ENCODE measurements around the gene PLA2G10. TPM values are rescaled to one million over a fixed set of nuclear protein-coding genes. Genes with fewer than 3 reads are reported as not detected.

Gene PLA2G10
- total and polyA plus RNA-seq, 2 donors (not counting 1 experiment from before 2014, with no cell fraction given) = not detected

- Histone ChIP-seq H3K9ac (ENCODE audit: insufficient read depth, low read length) (peak within 1 kb of the TSS; percentile 86), H3K27me3 (ENCODE audit: control insufficient read depth, insufficient read depth, low read length) (no peaks in the 10 kb centered on the region), H3K36me3 (ENCODE audit: control insufficient read depth, insufficient read depth, low read length) (no peaks in the 10 kb centered on the region), H3K4me2 (ENCODE audit: extremely low read depth, insufficient read depth, low read length) (peak within 1 kb of the TSS; percentile 92), H2AFZ (ENCODE audit: low read length) (peak within 1 kb of the TSS; percentile 91), H4K20me1 (ENCODE audit: control insufficient read depth, extremely low read depth, insufficient read depth, low read length) (no peaks in the 10 kb centered on the region), H3K4me3 (replicated peaks in 1 of 4; ENCODE audit: control extremely low read depth in 1 of 4, insufficient read depth in 1 of 4, low read depth in 3 of 4, low read length in 4 of 4) (peak within 1 kb of the TSS; percentile 69 to 93 (median 84)), H3K9me3 (ENCODE audit: control insufficient read depth, insufficient read depth, low read depth, low read length) (no peaks in the 10 kb centered on the region), H3K4me1 (ENCODE audit: control insufficient read depth, extremely low read depth, insufficient read depth, low read length) (peaks cover 6% of the 10 kb centered on the region), H3K79me2 (ENCODE audit: control insufficient read depth, insufficient read depth, low read length) (peaks cover 32% of the 10 kb centered on the region), H3K27ac (ENCODE audit: insufficient read depth, low read length) (peak within 1 kb of the TSS; percentile 94)
- no peak for TF ChIP-seq CTCF (conservative IDR thresholded peaks at IDR 0.05 in 1 of 2, IDR thresholded peaks at IDR 0.05 in 1 of 2; ENCODE audit: low read depth in 1 of 2, low read length in 2 of 2)
- no peak for TF ChIP-seq EZH2 (IDR thresholded peaks at IDR 0.05; ENCODE audit: low read length, missing control alignments)
- DNase-seq (ENCODE audit: low read depth in 2 of 2) = peak; percentile 95 to 97
Observed at GRCh38 chr16:14629919-14630619, 64.0 kb downstream of the PLA2G10 start, which contains the start of gene PARN. PARN (minus strand) TSS chr16:14630260; CDS start chr16:14630125, 135 bp downstream.

GRCh38 chr16:14629612-14629918 lies 64.5 kb downstream of the PLA2G10 start:
- Histone ChIP-seq H3K79me2 (ENCODE audit: control insufficient read depth, insufficient read depth, low read length) (peaks cover 27% of the 10 kb centered on the region), H2AFZ (ENCODE audit: low read length) (peak overlapping the region; percentile 42), H4K20me1 (ENCODE audit: control insufficient read depth, extremely low read depth, insufficient read depth, low read length) (no peaks in the 10 kb centered on the region), H3K9ac (ENCODE audit: insufficient read depth, low read length) (peak overlapping the region; percentile 86), H3K27ac (ENCODE audit: insufficient read depth, low read length) (peak overlapping the region; percentile 94), H3K36me3 (ENCODE audit: control insufficient read depth, insufficient read depth, low read length) (no peaks in the 10 kb centered on the region), H3K4me2 (ENCODE audit: extremely low read depth, insufficient read depth, low read length) (peak overlapping the region; percentile 92), H3K4me3 (replicated peaks in 1 of 4; ENCODE audit: control extremely low read depth in 1 of 4, insufficient read depth in 1 of 4, low read depth in 3 of 4, low read length in 4 of 4) (peak overlapping the region; percentile 69 to 93 (median 84)), H3K9me3 (ENCODE audit: control insufficient read depth, insufficient read depth, low read depth, low read length) (no peaks in the 10 kb centered on the region), H3K4me1 (ENCODE audit: control insufficient read depth, extremely low read depth, insufficient read depth, low read length) (peaks cover 6% of the 10 kb centered on the region), H3K27me3 (ENCODE audit: control insufficient read depth, insufficient read depth, low read length) (no peaks in the 10 kb centered on the region)
- no peak for TF ChIP-seq CTCF (conservative IDR thresholded peaks at IDR 0.05 in 1 of 2, IDR thresholded peaks at IDR 0.05 in 1 of 2; ENCODE audit: low read depth in 1 of 2, low read length in 2 of 2)
- TF ChIP-seq EZH2 (IDR thresholded peaks at IDR 0.05; ENCODE audit: low read length, missing control alignments) = no peak
- DNase-seq (ENCODE audit: low read depth in 2 of 2) = peak in 1 of 2 donors; percentile 5

- peaks cover 21% of the 10 kb centered on the region for H3K79me2 ChIP-seq (ENCODE audit: control insufficient read depth, insufficient read depth, low read length)
- no peaks in the 10 kb centered on the region for H3K9me3 ChIP-seq (ENCODE audit: control insufficient read depth, insufficient read depth, low read depth, low read length)
- H3K4me2 ChIP-seq (ENCODE audit: extremely low read depth, insufficient read depth, low read length) = peak overlapping the region; percentile 92
- peak overlapping the region; percentile 69 to 93 (median 84) for H3K4me3 ChIP-seq (replicated peaks in 1 of 4; ENCODE audit: control extremely low read depth in 1 of 4, insufficient read depth in 1 of 4, low read depth in 3 of 4, low read length in 4 of 4)
- no peaks in the 10 kb centered on the region for H3K27me3 ChIP-seq (ENCODE audit: control insufficient read depth, insufficient read depth, low read length)
- peak overlapping the region; percentile 20 for H2AFZ ChIP-seq (ENCODE audit: low read length)
- H4K20me1 ChIP-seq (ENCODE audit: control insufficient read depth, extremely low read depth, insufficient read depth, low read length) = no peaks in the 10 kb centered on the region
- peaks cover 4% of the 10 kb centered on the region for H3K4me1 ChIP-seq (ENCODE audit: control insufficient read depth, extremely low read depth, insufficient read depth, low read length)
- no peak for TF ChIP-seq CTCF (conservative IDR thresholded peaks at IDR 0.05 in 1 of 2, IDR thresholded peaks at IDR 0.05 in 1 of 2; ENCODE audit: low read depth in 1 of 2, low read length in 2 of 2)
- TF ChIP-seq EZH2 (IDR thresholded peaks at IDR 0.05; ENCODE audit: low read length, missing control alignments) = no peak
- peak overlapping the region; percentile 94 for H3K27ac ChIP-seq (ENCODE audit: insufficient read depth, low read length)
- peak in 1 of 2 donors; percentile 8 for DNase-seq (ENCODE audit: low read depth in 2 of 2)
- no peaks in the 10 kb centered on the region for H3K36me3 ChIP-seq (ENCODE audit: control insufficient read depth, insufficient read depth, low read length)
- H3K9ac ChIP-seq (ENCODE audit: insufficient read depth, low read length) = peak overlapping the region; percentile 86
Observed at GRCh38 chr16:14628806-14629611, 65.1 kb downstream of the PLA2G10 start.

Data from fibroblast of lung (primary cell).